Upper lobe of left lung (tissue), 4 donors: Measurements from ENCODE around the gene DOCK8.

Experiments used
- POLR2A ChIP-seq, 4 donors: fragments of 450-650 bp; IDR thresholded peaks; one replicate each; pipeline ENCODE4 v1.5.1; 2016 to 2017; ENCODE audit warnings: antibody characterized with exemption in 4 of 4, mild to moderate bottlenecking in 2 of 4
- POLR2AphosphoS5 ChIP-seq, 2 donors: sonication (generic); formaldehyde crosslinking; IDR thresholded peaks; one replicate each; pipeline ENCODE4 v1.5.1; 2017; ENCODE audit warnings: antibody characterized with exemption in 2 of 2
- TF ChIP-seq, protein P1 (sequence below), 6 experiments: fragments of 450-650 bp in 4 of 6; fragments of 200-600 bp in 2 of 6; sonication (generic) in 2 of 6; IDR thresholded peaks; one replicate each; pipeline ENCODE4 v1.5.1; 2016 to 2019; ENCODE audit warnings: antibody characterized with exemption in 6 of 6

DNA sequence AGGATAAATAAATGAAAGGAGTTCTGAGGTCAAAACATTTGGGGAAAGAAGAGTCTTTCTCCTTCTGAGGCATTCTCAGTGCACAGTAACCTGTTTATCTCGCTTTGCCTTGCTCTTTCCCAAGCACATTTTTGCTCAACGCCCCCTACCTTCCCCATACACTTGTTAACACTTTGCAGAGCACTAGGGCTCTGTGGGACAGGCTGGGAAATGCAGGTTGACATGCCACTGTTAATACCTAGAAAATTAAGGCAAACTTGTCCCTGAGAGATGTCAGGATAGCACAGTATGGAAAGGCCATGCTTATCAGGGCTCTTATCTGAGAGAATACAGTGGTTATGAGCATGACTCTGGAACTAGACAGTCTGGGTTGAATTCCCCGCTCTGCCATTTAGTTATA, 152.0 kb downstream of the DOCK8 start:
- TF ChIP-seq, protein P1, sequence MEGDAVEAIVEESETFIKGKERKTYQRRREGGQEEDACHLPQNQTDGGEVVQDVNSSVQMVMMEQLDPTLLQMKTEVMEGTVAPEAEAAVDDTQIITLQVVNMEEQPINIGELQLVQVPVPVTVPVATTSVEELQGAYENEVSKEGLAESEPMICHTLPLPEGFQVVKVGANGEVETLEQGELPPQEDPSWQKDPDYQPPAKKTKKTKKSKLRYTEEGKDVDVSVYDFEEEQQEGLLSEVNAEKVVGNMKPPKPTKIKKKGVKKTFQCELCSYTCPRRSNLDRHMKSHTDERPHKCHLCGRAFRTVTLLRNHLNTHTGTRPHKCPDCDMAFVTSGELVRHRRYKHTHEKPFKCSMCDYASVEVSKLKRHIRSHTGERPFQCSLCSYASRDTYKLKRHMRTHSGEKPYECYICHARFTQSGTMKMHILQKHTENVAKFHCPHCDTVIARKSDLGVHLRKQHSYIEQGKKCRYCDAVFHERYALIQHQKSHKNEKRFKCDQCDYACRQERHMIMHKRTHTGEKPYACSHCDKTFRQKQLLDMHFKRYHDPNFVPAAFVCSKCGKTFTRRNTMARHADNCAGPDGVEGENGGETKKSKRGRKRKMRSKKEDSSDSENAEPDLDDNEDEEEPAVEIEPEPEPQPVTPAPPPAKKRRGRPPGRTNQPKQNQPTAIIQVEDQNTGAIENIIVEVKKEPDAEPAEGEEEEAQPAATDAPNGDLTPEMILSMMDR (IDR thresholded peaks at IDR 0.05), result no peak
- TF ChIP-seq POLR2AphosphoS5 (IDR thresholded peaks at IDR 0.05), result no peak
- TF ChIP-seq POLR2A (IDR thresholded peaks at IDR 0.05), result no peak
